ENCODE results near the gene HYDIN. TPM values are rescaled to one million over a fixed set of nuclear protein-coding genes. Genes with fewer than 3 reads are reported as not detected.

Gene HYDIN
- total RNA-seq, 1 experiment from 2014 or later = 0.50 TPM

DNA sequence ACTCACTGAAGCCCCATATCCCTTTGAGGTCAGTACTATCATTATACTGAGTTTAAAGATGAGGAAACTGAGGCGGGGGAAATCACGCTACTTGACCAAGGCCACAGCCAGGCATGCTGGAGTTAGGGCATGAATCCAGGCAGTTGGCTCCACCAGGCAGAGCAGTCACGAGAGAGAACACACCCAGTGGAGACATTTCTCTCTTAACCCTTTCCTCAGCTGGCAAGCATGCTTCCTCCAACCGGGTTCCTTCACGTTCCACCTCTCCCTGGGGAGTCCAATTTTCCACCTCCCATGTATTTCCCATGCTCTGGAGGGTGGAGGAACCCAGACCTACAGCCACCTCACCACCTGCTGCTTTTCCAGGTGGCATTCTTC lies 462.3 kb downstream of the HYDIN start:
- in situ Hi-C loops (cut with HindIII; ENCODE audit: low pct_unique_long_range_greater_than_20kb, low sequenced_read_pairs) = no loop called here
- DNase-seq (ENCODE audit: low read depth, low spot score) = no peak

DNA sequence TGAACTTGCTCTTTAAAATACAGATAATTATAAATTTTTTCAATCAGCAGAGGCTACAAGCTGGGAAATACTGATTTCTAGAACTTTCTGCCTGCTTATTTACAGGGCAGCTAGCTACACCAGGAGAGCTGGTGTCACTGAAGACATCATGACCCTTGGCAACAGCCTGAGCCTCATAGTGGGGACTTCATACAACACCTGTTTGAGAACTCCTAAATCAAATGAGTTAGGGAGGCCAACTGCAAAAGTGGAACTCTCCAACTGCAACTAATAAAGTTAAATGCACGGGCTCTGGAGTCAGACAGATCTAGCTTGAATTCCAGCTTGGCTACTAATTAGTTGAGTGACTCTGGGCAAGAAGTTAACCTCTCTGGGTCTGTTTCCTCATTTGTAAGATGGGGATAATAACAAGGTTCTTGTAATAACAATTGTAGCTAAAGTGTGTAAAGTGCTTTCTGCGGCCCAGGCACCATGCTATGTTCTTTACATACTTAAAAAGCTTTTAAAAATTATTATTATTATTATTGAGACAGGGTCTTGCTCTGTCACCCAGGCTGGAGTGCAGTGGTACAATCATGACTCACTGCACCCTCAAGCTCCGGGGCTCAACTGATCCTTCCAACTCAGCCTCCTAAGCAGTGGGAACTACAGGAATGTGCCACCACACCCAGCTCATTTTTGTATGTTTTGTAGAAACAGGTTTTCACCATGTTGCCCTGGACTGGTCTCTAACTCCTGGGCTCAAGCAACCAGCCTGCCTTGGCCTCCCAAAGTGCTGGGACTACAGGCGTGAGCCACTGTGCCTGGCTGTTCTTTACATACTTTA lies 462.9 kb downstream of the HYDIN start:
- in situ Hi-C loops (cut with HindIII; ENCODE audit: low pct_unique_long_range_greater_than_20kb, low sequenced_read_pairs) = no loop called here
- DNase-seq (ENCODE audit: low read depth, low spot score) = no peak

GRCh38 chr16:70766658-70767057 lies 463.9 kb downstream of the HYDIN start:
- no peak for DNase-seq (ENCODE audit: low read depth, low spot score)
- in situ Hi-C loops (cut with HindIII; ENCODE audit: low pct_unique_long_range_greater_than_20kb, low sequenced_read_pairs) = no loop called here

GRCh38 chr16:70766176-70766575 lies 464.3 kb downstream of the HYDIN start:
- DNase-seq (ENCODE audit: low read depth, low spot score) = no peak
- in situ Hi-C loops (cut with HindIII; ENCODE audit: low pct_unique_long_range_greater_than_20kb, low sequenced_read_pairs) = no loop called here

DNA sequence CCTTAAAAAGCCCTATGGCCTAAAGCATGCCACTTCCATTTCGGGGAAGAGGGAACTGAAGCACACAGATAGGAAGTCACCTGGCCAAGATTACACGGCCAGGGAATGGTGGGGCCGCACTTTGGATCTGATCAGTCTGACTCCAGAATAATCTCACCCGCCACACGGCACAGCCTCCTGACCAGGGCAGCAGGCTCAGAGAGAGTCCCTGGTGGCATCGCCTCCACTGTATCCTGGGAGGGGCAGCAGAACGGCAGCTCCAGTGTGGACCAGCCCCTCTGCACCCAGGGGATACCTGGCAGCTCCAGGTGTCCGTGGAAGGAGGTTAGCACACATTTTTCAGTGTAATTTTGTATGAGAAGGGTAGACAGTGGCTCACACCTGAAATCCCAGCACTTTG lies 465.0 kb downstream of the HYDIN start:
- in situ Hi-C loops (cut with HindIII; ENCODE audit: low pct_unique_long_range_greater_than_20kb, low sequenced_read_pairs) = no loop called here
- DNase-seq (ENCODE audit: low read depth, low spot score) = no peak

GRCh38 chr16:70764632-70765031 lies 465.9 kb downstream of the HYDIN start:
- DNase-seq (ENCODE audit: low read depth, low spot score) = no peak
- in situ Hi-C loops (cut with HindIII; ENCODE audit: low pct_unique_long_range_greater_than_20kb, low sequenced_read_pairs) = no loop called here

DNA sequence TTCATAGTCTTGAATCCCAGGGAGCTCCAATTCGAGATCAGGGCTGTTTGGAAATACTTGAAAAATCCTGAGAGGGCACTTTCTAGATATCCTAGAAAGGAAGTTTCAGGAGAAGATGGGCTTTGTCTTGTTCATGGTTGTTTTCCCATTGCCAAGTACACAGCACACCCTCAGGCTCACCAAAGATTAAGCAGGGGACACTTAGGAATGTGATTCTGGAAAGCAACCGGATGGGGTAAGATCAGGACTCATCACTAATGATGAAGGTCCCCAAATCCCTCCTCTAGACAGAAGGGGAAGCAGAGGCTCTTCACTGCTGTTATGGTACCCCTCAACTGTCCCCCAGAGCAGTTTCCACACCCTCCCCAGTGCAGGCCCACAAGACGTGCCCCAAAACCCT lies 470.3 kb downstream of the HYDIN start:
- DNase-seq (ENCODE audit: low read depth, low spot score) = no peak
- in situ Hi-C loops (cut with HindIII; ENCODE audit: low pct_unique_long_range_greater_than_20kb, low sequenced_read_pairs) = no loop called here

DNA sequence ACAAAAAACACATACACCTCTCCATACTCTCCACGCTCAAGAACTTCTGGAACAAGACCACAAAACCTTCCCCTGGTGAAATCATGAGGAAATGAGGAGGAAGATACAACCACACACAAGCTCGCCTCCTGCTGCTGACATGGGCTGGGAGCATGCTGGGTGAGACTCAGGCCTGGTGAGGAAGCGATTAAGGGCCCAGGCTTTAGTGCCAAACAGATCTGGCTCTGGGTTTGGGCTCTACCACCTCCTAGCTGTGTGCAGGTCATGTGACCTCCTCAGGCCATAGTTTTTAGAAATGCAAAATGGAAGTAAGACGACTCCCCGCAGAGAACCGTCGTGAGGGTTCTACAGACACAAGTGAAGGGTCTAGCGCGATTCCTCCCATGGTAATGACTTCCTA lies 470.9 kb downstream of the HYDIN start:
- no peak for DNase-seq (ENCODE audit: low read depth, low spot score)
- in situ Hi-C loops (cut with HindIII; ENCODE audit: low pct_unique_long_range_greater_than_20kb, low sequenced_read_pairs) = no loop called here

- no peak for DNase-seq (ENCODE audit: low read depth, low spot score)
- in situ Hi-C loops (cut with HindIII; ENCODE audit: low pct_unique_long_range_greater_than_20kb, low sequenced_read_pairs) = no loop called here
These were observed 471.7 kb downstream of the HYDIN start for GRCh38 chr16:70758786-70759185.

Small RNAs within 50 kb of the gene (small RNA-seq; reads per million reads assigned to genes)
- 0 reads per million in 2 experiments for gene RNU6ATAC25P

Other genes with a start within 250 kb of the HYDIN start
- 30.3 and 30.7 TPM in 2 replicates for gene CMTR2, start 58.7 kb upstream of the HYDIN start, total RNA-seq (2014; rRNA removed; shearing (Covaris generic))
- gene CALB2, start 128.0 kb upstream of the HYDIN start, total RNA-seq (2014; rRNA removed; shearing (Covaris generic)) = 0.45 and 0.67 TPM in 2 replicates
- not detected in 2 replicates for gene TLE7, start 211.3 kb upstream of the HYDIN start, total RNA-seq (2014; rRNA removed; shearing (Covaris generic))
- gene ZNF23, start 231.5 kb upstream of the HYDIN start, total RNA-seq (2014; rRNA removed; shearing (Covaris generic)) = 7.5 and 10.7 TPM in 2 replicates

All from SK-MEL-5 (cell line).